Progenitor cell of endocrine pancreas (in vitro differentiated cells): Measurements from ENCODE around the gene CASQ1. TPM values are rescaled to one million over a fixed set of nuclear protein-coding genes. Genes with fewer than 3 reads are reported as not detected.

Experiments
- DNase-seq: peaks from one replicate; pipeline ENCODE4 v3.0.0; 2021; ENCODE audit warnings: low spot score; ENCODE audit not compliant: unreplicated experiment
- H3K27ac Mint-ChIP-seq: 2 replicates; pipeline ENCODE4 v1.8.0; 2021; ENCODE audit warnings: mild to moderate bottlenecking, moderate library complexity, mixed read lengths
- H3K27me3 Mint-ChIP-seq: 2 replicates; pipeline ENCODE4 v1.8.0; 2021; ENCODE audit warnings: mixed read lengths
- H3K36me3 Mint-ChIP-seq: 2 replicates; pipeline ENCODE4 v1.8.0; 2022; ENCODE audit warnings: mixed read lengths; ENCODE audit not compliant: insufficient read depth
- H3K4me1 Mint-ChIP-seq: 2 replicates; pipeline ENCODE4 v1.8.0; 2021; ENCODE audit warnings: low read depth, mixed read lengths
- H3K4me3 Mint-ChIP-seq: 2 replicates; pipeline ENCODE4 v1.8.0; 2021; ENCODE audit warnings: low read depth, mild to moderate bottlenecking, moderate library complexity, mixed read lengths
- H3K9me3 Mint-ChIP-seq: 2 replicates; pipeline ENCODE4 v1.8.0; 2021; ENCODE audit warnings: low read depth, mixed read lengths
- total RNA-seq: library from RNA; stranded (reverse); gene quantifications from 2 replicates; pipeline ENCODE4 v1.2.1, GENCODE V29; 2021
- TF ChIP-seq, protein P1 (sequence below): fragments of 200-600 bp; sonication (generic); IDR thresholded peaks from one replicate; pipeline ENCODE4 v1.5.0; 2021; ENCODE audit warnings: antibody characterized with exemption, mild to moderate bottlenecking; ENCODE audit not compliant: unreplicated experiment

The CASQ1 gene
- total RNA-seq, 1 donor from 2014 or later = not detected

DNA sequence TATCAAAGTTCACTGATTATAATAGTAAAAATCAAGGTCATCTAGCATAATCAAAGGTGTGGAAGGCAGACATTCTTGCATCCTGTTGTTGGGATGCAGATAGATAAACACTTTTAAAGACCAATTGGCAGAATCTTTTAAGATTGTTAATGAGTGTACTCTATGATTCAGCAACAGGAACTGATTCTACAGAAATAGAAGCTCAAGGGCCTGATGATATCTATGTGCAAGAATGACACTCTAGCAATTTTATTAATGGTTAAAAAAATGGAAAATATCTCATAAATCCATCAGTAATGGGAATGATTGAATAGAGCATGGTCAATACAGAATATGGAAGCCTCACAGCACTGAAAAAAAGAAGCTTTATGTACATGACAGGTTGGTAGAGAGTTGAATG is 41.1 kb upstream of the CASQ1 start:
- no peak overlapping the region for H3K4me3 Mint-ChIP-seq
- DNase-seq = no peak
- H3K9me3 Mint-ChIP-seq = no peaks in the 10 kb centered on the region
- TF ChIP-seq, protein P1, sequence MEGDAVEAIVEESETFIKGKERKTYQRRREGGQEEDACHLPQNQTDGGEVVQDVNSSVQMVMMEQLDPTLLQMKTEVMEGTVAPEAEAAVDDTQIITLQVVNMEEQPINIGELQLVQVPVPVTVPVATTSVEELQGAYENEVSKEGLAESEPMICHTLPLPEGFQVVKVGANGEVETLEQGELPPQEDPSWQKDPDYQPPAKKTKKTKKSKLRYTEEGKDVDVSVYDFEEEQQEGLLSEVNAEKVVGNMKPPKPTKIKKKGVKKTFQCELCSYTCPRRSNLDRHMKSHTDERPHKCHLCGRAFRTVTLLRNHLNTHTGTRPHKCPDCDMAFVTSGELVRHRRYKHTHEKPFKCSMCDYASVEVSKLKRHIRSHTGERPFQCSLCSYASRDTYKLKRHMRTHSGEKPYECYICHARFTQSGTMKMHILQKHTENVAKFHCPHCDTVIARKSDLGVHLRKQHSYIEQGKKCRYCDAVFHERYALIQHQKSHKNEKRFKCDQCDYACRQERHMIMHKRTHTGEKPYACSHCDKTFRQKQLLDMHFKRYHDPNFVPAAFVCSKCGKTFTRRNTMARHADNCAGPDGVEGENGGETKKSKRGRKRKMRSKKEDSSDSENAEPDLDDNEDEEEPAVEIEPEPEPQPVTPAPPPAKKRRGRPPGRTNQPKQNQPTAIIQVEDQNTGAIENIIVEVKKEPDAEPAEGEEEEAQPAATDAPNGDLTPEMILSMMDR = no peak
- no peaks in the 10 kb centered on the region for H3K4me1 Mint-ChIP-seq
- H3K36me3 Mint-ChIP-seq = no peaks in the 10 kb centered on the region
- H3K27me3 Mint-ChIP-seq = no peaks in the 10 kb centered on the region
- H3K27ac Mint-ChIP-seq = no peak overlapping the region

DNA sequence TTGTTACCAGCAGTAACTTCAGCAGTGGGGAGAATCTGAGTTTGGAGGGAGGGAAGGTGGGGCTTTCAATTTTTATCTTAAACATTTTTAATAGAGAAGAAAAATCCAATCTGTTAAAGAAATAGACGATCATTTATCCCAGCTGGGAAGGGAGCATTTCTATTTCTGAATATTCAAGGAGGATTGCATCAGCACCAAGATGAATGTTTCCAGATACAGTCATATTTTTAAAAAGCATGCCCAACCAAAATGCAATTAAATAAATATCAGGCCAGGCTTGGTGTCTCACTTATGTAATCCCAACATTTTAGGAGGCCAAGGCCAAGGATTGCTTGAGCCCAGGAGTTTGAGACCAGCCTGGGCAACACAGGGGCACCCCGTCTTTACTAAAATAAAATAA is 40.7 kb upstream of the CASQ1 start:
- Mint-ChIP-seq H3K4me3 (no peak overlapping the region), H3K27ac (no peak overlapping the region), H3K9me3 (no peaks in the 10 kb centered on the region), H3K36me3 (no peaks in the 10 kb centered on the region), H3K27me3 (no peaks in the 10 kb centered on the region), H3K4me1 (no peaks in the 10 kb centered on the region)
- TF ChIP-seq, protein P1 = no peak
- DNase-seq = no peak

DNA sequence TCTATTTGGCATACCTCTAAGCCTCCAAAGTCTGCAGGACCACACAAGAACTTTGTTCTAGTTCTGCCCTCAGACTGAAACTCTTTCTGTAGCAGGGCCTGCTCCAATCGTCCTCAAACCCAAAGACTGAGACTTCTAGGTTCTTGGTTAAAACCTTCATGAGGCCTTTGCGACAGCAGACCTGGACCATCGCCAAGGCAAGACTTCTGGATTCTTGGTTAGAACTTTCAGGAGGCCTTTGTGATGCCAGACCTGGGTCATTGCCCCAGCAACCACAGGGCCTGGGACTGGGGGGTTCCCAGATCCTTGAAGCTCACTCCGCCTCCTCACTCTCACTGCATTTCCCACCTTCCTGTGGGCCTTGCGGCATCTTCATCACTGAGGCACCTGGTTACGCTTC is 39.1 kb upstream of the CASQ1 start, which contains the start of gene ATP1A4:
ATP1A4 (plus strand) TSS at position 301 of the 400 bp plus-strand sequence. CDS start 438 bp downstream, outside the sequence.
- H3K4me1 Mint-ChIP-seq = no peaks in the 10 kb centered on the region
- no peak for DNase-seq
- H3K4me3 Mint-ChIP-seq = no peak within 1 kb of the TSS
- TF ChIP-seq, protein P1 = no peak
- H3K27ac Mint-ChIP-seq = no peak within 1 kb of the TSS
- H3K9me3 Mint-ChIP-seq = no peaks in the 10 kb centered on the region
- H3K27me3 Mint-ChIP-seq = no peaks in the 10 kb centered on the region
- H3K36me3 Mint-ChIP-seq = no peaks in the 10 kb centered on the region

DNA sequence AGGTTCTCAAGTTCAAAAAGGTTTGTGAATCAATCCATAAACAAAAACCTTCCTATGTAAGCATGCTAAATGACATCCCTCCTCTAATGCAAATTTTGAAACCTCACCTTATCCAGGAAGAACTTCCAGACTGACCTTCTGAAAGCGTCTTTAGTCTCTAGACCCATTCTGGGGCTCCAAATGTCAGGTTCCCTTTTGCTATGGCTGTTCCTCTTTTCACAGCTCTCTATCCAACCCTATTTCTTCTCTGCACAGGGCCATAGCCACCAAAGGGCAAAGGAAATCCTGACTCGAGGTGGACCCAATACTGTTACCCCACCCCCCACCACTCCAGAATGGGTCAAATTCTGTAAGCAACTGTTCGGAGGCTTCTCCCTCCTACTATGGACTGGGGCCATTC is 35.6 kb upstream of the CASQ1 start:
- no peaks in the 10 kb centered on the region for H3K4me1 Mint-ChIP-seq
- no peak overlapping the region for H3K4me3 Mint-ChIP-seq
- H3K36me3 Mint-ChIP-seq = no peaks in the 10 kb centered on the region
- TF ChIP-seq, protein P1 = no peak
- DNase-seq = no peak
- H3K27ac Mint-ChIP-seq = no peak overlapping the region
- no peaks in the 10 kb centered on the region for H3K9me3 Mint-ChIP-seq
- H3K27me3 Mint-ChIP-seq = no peaks in the 10 kb centered on the region

DNA sequence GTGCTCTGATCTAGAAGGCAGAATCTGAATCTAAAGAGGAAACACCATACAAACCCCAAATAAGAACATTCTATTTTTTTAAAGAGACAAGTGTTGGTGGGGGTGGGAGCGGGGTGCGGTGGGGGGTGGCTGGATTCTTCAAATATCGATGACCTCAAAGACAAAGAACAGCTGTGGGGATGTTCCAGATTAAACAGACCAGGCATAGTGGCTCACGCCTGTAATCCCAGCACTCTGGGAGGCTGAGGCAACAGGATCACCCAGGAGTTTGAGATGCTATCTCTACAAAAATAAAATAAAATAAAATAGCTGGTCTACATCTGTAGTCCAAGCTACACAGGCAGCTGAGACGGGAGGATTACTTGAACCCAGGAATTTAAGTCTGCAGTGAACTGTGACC is 34.0 kb upstream of the CASQ1 start:
- Mint-ChIP-seq H3K27me3 (no peaks in the 10 kb centered on the region), H3K9me3 (no peaks in the 10 kb centered on the region), H3K4me1 (no peaks in the 10 kb centered on the region), H3K4me3 (no peak overlapping the region), H3K27ac (no peak overlapping the region), H3K36me3 (no peaks in the 10 kb centered on the region)
- DNase-seq = no peak
- TF ChIP-seq, protein P1 = no peak
